ENCODE measurements around the gene LRRIQ3. TPM values are rescaled to one million over a fixed set of nuclear protein-coding genes. Genes with fewer than 3 reads are reported as not detected.

Gene LRRIQ3
- total and polyA plus RNA-seq, 4 donors = 0.37 to 1.6 (median 1.0) TPM

DNA sequence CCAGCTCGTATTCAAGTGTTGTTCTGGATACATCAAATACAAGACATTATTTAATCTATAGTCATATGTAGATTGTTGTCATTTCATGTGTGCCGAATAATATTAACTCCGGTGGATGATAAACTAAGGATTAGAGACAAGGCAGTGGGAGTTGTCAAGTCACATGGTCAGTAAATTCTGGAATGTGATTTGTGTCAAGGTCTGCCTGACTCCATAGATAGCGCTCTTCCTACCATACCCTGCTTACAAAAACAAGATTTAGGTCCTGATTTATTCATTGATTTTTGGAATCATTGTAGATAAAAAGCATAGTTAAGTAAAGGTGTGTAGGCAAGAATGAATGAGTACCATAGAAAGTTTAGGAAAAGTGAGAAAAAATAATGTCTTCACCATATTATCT, 39.8 kb upstream of the LRRIQ3 start:
- WGBS = 91% methylated on average over 4 of the region's 4 CpGs
- TF ChIP-seq SP1 (IDR thresholded peaks at IDR 0.05) (no peak), MAX (IDR thresholded peaks at IDR 0.05) (no peak), YY1 (IDR thresholded peaks at IDR 0.05) (no peak), HNF4G (IDR thresholded peaks at IDR 0.05) (no peak), HNF4A (conservative IDR thresholded peaks at IDR 0.05) (no peak)
- Histone ChIP-seq H3K9me3 (ENCODE audit: control insufficient read depth in 4 of 4, low read length in 3 of 4) (no peaks in the 10 kb centered on the region), H3K4me3 (ENCODE audit: low read depth in 1 of 3, low read length in 3 of 3) (no peak overlapping the region), H3K27me3 (ENCODE audit: control insufficient read depth in 4 of 4, insufficient read depth in 4 of 4, low read length in 3 of 4) (no peaks in the 10 kb centered on the region), H3K9ac (ENCODE audit: low read depth in 1 of 2, low read length in 2 of 2) (no peak overlapping the region), H3K27ac (ENCODE audit: low read depth in 1 of 2, low read length in 2 of 2) (no peak overlapping the region), H3K36me3 (ENCODE audit: control insufficient read depth in 4 of 4, insufficient read depth in 3 of 4, low read depth in 1 of 4, low read length in 3 of 4) (no peaks in the 10 kb centered on the region), H3K4me1 (ENCODE audit: control insufficient read depth in 4 of 4, insufficient read depth in 4 of 4, low read length in 3 of 4) (no peaks in the 10 kb centered on the region)
- DNase-seq (ENCODE audit: low spot score) = no peak

- no peaks in the 10 kb centered on the region for H3K9me3 ChIP-seq (ENCODE audit: control insufficient read depth in 4 of 4, low read length in 3 of 4)
- H3K27me3 ChIP-seq (ENCODE audit: control insufficient read depth in 4 of 4, insufficient read depth in 4 of 4, low read length in 3 of 4) = no peaks in the 10 kb centered on the region
- no peak overlapping the region for H3K27ac ChIP-seq (ENCODE audit: low read depth in 1 of 2, low read length in 2 of 2)
- 71% methylated on average over 1 of the region's 1 CpG for WGBS
- H3K4me3 ChIP-seq (ENCODE audit: low read depth in 1 of 3, low read length in 3 of 3) = no peak overlapping the region
- TF ChIP-seq CTCF (IDR thresholded peaks at IDR 0.05; ENCODE audit: low read depth, low read length, missing input control) (no peak), GABPA (IDR thresholded peaks at IDR 0.05 in 1 of 2, conservative IDR thresholded peaks at IDR 0.05 in 1 of 2) (no peak), JUND (IDR thresholded peaks at IDR 0.05) (no peak)
- no peaks in the 10 kb centered on the region for H3K36me3 ChIP-seq (ENCODE audit: control insufficient read depth in 4 of 4, insufficient read depth in 3 of 4, low read depth in 1 of 4, low read length in 3 of 4)
- H3K9ac ChIP-seq (ENCODE audit: low read depth in 1 of 2, low read length in 2 of 2) = no peak overlapping the region
- H3K4me1 ChIP-seq (ENCODE audit: control insufficient read depth in 4 of 4, insufficient read depth in 4 of 4, low read length in 3 of 4) = no peaks in the 10 kb centered on the region
- DNase-seq (ENCODE audit: low spot score) = no peak
Observed at GRCh38 chr1:74237035-74237434, 39.1 kb upstream of the LRRIQ3 start.

- H3K4me3 ChIP-seq (ENCODE audit: low read depth in 1 of 3, low read length in 3 of 3) = no peak overlapping the region
- no peaks in the 10 kb centered on the region for H3K27me3 ChIP-seq (ENCODE audit: control insufficient read depth in 4 of 4, insufficient read depth in 4 of 4, low read length in 3 of 4)
- no peak overlapping the region for H3K9ac ChIP-seq (ENCODE audit: low read depth in 1 of 2, low read length in 2 of 2)
- H3K36me3 ChIP-seq (ENCODE audit: control insufficient read depth in 4 of 4, insufficient read depth in 3 of 4, low read depth in 1 of 4, low read length in 3 of 4) = no peaks in the 10 kb centered on the region
- H3K4me1 ChIP-seq (ENCODE audit: control insufficient read depth in 4 of 4, insufficient read depth in 4 of 4, low read length in 3 of 4) = no peaks in the 10 kb centered on the region
- 94% methylated on average over 3 of the region's 3 CpGs for WGBS
- H3K9me3 ChIP-seq (ENCODE audit: control insufficient read depth in 4 of 4, low read length in 3 of 4) = no peaks in the 10 kb centered on the region
- no peak for DNase-seq (ENCODE audit: low spot score)
- H3K27ac ChIP-seq (ENCODE audit: low read depth in 1 of 2, low read length in 2 of 2) = no peak overlapping the region
- TF ChIP-seq, protein P1, sequence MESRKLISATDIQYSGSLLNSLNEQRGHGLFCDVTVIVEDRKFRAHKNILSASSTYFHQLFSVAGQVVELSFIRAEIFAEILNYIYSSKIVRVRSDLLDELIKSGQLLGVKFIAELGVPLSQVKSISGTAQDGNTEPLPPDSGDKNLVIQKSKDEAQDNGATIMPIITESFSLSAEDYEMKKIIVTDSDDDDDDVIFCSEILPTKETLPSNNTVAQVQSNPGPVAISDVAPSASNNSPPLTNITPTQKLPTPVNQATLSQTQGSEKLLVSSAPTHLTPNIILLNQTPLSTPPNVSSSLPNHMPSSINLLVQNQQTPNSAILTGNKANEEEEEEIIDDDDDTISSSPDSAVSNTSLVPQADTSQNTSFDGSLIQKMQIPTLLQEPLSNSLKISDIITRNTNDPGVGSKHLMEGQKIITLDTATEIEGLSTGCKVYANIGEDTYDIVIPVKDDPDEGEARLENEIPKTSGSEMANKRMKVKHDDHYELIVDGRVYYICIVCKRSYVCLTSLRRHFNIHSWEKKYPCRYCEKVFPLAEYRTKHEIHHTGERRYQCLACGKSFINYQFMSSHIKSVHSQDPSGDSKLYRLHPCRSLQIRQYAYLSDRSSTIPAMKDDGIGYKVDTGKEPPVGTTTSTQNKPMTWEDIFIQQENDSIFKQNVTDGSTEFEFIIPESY (IDR thresholded peaks at IDR 0.05) = no peak
- TF ChIP-seq FOXA1 (IDR thresholded peaks at IDR 0.05) = no peak
- TF ChIP-seq FOXA2 (IDR thresholded peaks at IDR 0.05) = no peak
- no peak for TF ChIP-seq HNF4G (IDR thresholded peaks at IDR 0.05)
- no peak for TF ChIP-seq SP1 (IDR thresholded peaks at IDR 0.05)
Observed at GRCh38 chr1:74236440-74236839, 38.5 kb upstream of the LRRIQ3 start.
